K562 (cell line): ENCODE measurements around the gene SLC6A13. TPM values are rescaled to one million over a fixed set of nuclear protein-coding genes. Genes with fewer than 3 reads are reported as not detected.

Source experiments
- ATAC-seq: fragments of 200-7000 bp; cut with Tn5 transposase; 3 replicates; pipeline ENCODE4 v1.9.1; 2020; ENCODE audit warnings: moderate library complexity
- BruUV-seq: library from RNA; stranded (reverse); fragments of 400-500 nt; replicated peaks from 2 replicates; lab custom pipeline; 2021; lab: Mats Ljungman, UMichigan
- CTCF ChIA-PET: fragments of 300-600 bp; formaldehyde crosslinking; extraction: SDS; loops from one replicate; lab custom pipeline; 2021; ENCODE audit warnings: low intra/inter-chr PET ratio; lab: Yijun Ruan, JAX
- POLR2A ChIA-PET: fragments of 300-600, 350-650 bp; sonication (Branson Sonifier 250); formaldehyde crosslinking; extraction: SDS; loops from one replicate; lab custom pipeline; 2021; ENCODE audit warnings: antibody characterized with exemption, inconsistent platforms; lab: Yijun Ruan, JAX
- DNase-seq, 4 experiments: peaks; one replicate each; pipeline versions ENCODE4 v3.0.0 to v3.0.0-alpha.2; 2011 to 2018; ENCODE audit warnings: low spot score in 3 of 4, mixed read lengths in 3 of 4; ENCODE audit errors: extremely low read depth in 1 of 4
- FAIRE-seq: peaks from 2 replicates; lab custom pipeline; 2011; peaks lifted over from hg19 to GRCh38; lab: Jason Lieb, UNC
- H2AFZ ChIP-seq: 2 replicates; pipeline ENCODE4 v1.6.0; 2011; ENCODE audit warnings: low read depth, low read length, control low read depth, inconsistent platforms
- H3K27ac ChIP-seq: fragments of 200-600 bp; 3 replicates; pipeline ENCODE4 v1.8.0; 2011; ENCODE audit warnings: low read depth, mild to moderate bottlenecking, control low read depth, inconsistent platforms, low read length, moderate library complexity, mixed read lengths; ENCODE audit errors: extremely low read depth
- H3K27me3 ChIP-seq, 2 experiments: fragments of 300-600 bp in 1 of 2; 2 replicates in 1 of 2; 3 replicates in 1 of 2; pipeline versions ENCODE4 v1.6.0 to v1.8.0; 2011; ENCODE audit warnings: inconsistent platforms in 2 of 2, low read length in 2 of 2, mild to moderate bottlenecking in 1 of 2, mixed read lengths in 1 of 2, moderate library complexity in 1 of 2; ENCODE audit not compliant: control insufficient read depth in 2 of 2, insufficient read depth in 2 of 2
- H3K36me3 ChIP-seq: fragments of 300-600 bp; 3 replicates; pipeline ENCODE4 v1.8.0; 2011; ENCODE audit warnings: mild to moderate bottlenecking, low read length, inconsistent platforms; ENCODE audit not compliant: control insufficient read depth, insufficient read depth
- H3K4me1 ChIP-seq, 2 experiments: fragments of 200-600 bp in 1 of 2; replicated peaks in 1 of 2; 2 replicates in 1 of 2; 3 replicates in 1 of 2; pipeline versions ENCODE4 v1.5.1 to v1.8.0; 2011; ENCODE audit warnings: inconsistent platforms in 2 of 2, low read length in 2 of 2, mild to moderate bottlenecking in 1 of 2, mixed read lengths in 1 of 2, moderate library complexity in 1 of 2; ENCODE audit not compliant: control insufficient read depth in 2 of 2, insufficient read depth in 2 of 2
- H3K4me2 ChIP-seq: 2 replicates; pipeline ENCODE4 v1.6.1; 2011; ENCODE audit warnings: low read length, control low read depth, inconsistent platforms, mixed read lengths; ENCODE audit not compliant: insufficient read depth
- H3K4me3 ChIP-seq: fragments of 200-600 bp; sonication (generic), shearing (Covaris generic); 2 replicates; pipeline ENCODE4 v1.5.1; 2016; ENCODE audit warnings: control low read depth, inconsistent platforms
- H3K79me2 ChIP-seq: fragments of 200-600 bp; 3 replicates; pipeline ENCODE4 v1.8.0; 2011; ENCODE audit warnings: low read length, inconsistent platforms; ENCODE audit not compliant: control insufficient read depth, insufficient read depth
- H3K9ac ChIP-seq, 2 experiments: 2 replicates each; pipeline versions ENCODE4 v1.6.0 to v1.6.1; 2011; ENCODE audit warnings: low read depth in 2 of 2, low read length in 2 of 2, control low read depth in 1 of 2, inconsistent platforms in 1 of 2, mild to moderate bottlenecking in 1 of 2, mixed read lengths in 1 of 2; ENCODE audit not compliant: insufficient read depth in 1 of 2
- H3K9me1 ChIP-seq: one replicate; pipeline ENCODE4 v1.6.0; 2011; ENCODE audit warnings: inconsistent platforms, mild to moderate bottlenecking, low read length, moderate library complexity; ENCODE audit not compliant: control insufficient read depth, insufficient read depth
- H3K9me3 ChIP-seq: replicated peaks from 2 replicates; pipeline ENCODE4 v1.5.1; 2011; ENCODE audit warnings: low read depth, low read length, inconsistent platforms; ENCODE audit not compliant: control insufficient read depth, insufficient read depth
- H4K20me1 ChIP-seq: replicated peaks from 2 replicates; pipeline ENCODE4 v1.6.1; 2011; ENCODE audit warnings: low read length, inconsistent platforms, mixed read lengths; ENCODE audit not compliant: control insufficient read depth, insufficient read depth
- ADNP ChIP-seq: fragments of 200-800 bp; sonication (Bioruptor generic); IDR thresholded peaks from 2 replicates; pipeline ENCODE4 v1.6.1; 2016; ENCODE audit warnings: missing genetic modification characterization, missing compliant biosample characterization
- CC2D1A ChIP-seq: fragments of 450-650 bp; IDR thresholded peaks from 2 replicates; pipeline ENCODE4 v1.6.1; 2017; ENCODE audit warnings: mild to moderate bottlenecking
- GATAD2A ChIP-seq: fragments of 450-650 bp; IDR thresholded peaks from 2 replicates; pipeline ENCODE4 v1.6.1; 2017
- PCBP2 ChIP-seq: fragments of 200-400 bp; formaldehyde crosslinking; IDR thresholded peaks from 2 replicates; pipeline ENCODE4 v1.6.1; 2018; ENCODE audit warnings: low read length, low read depth, mild to moderate bottlenecking, moderate library complexity; ENCODE audit not compliant: poor library complexity, severe bottlenecking
- RBM14 ChIP-seq: fragments of 200-400 bp; formaldehyde crosslinking; IDR thresholded peaks from 2 replicates; pipeline ENCODE4 v1.6.1; 2018; ENCODE audit warnings: low read depth, mild to moderate bottlenecking, low read length, moderate library complexity, borderline replicate concordance; ENCODE audit not compliant: insufficient read depth
- RFX1 ChIP-seq: fragments of 450-650 bp; IDR thresholded peaks from 2 replicates; pipeline ENCODE4 v1.6.1; 2016; ENCODE audit warnings: mild to moderate bottlenecking, moderate library complexity
- TEAD2 ChIP-seq: fragments of 450-650 bp; IDR thresholded peaks from 2 replicates; pipeline ENCODE4 v1.6.1; 2016; ENCODE audit warnings: missing genetic modification characterization, control low read depth, missing compliant biosample characterization
- ZFP30 ChIP-seq: fragments of 250-450 bp; sonication (Bioruptor Pico); IDR thresholded peaks from 2 replicates; pipeline ENCODE4 v1.8.0; 2022; ENCODE audit warnings: moderate library complexity, mild to moderate bottlenecking, inconsistent platforms, borderline replicate concordance
- ZNF444 ChIP-seq: fragments of 250-450 bp; sonication (Bioruptor Pico); IDR thresholded peaks from 2 replicates; pipeline ENCODE4 v1.4.0; 2020; ENCODE audit warnings: mild to moderate bottlenecking, moderate library complexity
- WGBS: fragments of 100-300 bp; shearing (Covaris generic); methylation state at CpG from one replicate; pipeline ENCODE4 v1.1.6; 2016; ENCODE audit warnings: low coverage, mixed read lengths; ENCODE audit not compliant: insufficient coverage; ENCODE audit errors: missing lambda C conversion rate; 5-methylcytosine and 5-hydroxymethylcytosine counted together
- in situ Hi-C: fragments of 300-500 bp; cut with MboI; formaldehyde crosslinking; loops from 4 replicates; pipeline ENCODE4 v1.15.0; 2018; ENCODE audit warnings: inconsistent platforms, mixed read lengths
- intact Hi-C: fragments of 100-400 bp; cut with micrococcal nuclease; formaldehyde crosslinking; loops from 2 replicates; pipeline ENCODE4 v1.14.2; 2022
- polyA plus RNA-seq, 8 experiments: library from polyadenylated mRNA; depleted of rRNA in 4 of 8; stranded (reverse) in 5 of 8; unstranded in 3 of 8; fragments of >200 nt; fragmentation: Nextera tagmentation in 2 of 8; fragmentation: Illumina TruSeq in 1 of 8; extraction: Ambion mirVana in 2 of 8; extraction: Trizol in 1 of 8; gene quantifications; 2 replicates each; pipeline versions ENCODE4 v1.2.1 to v1.2.3, GENCODE V29; 2011 to 2014; ENCODE audit warnings: inconsistent platforms in 1 of 8, missing spikeins in 1 of 8
- total RNA-seq, 7 experiments: library from RNA; depleted of rRNA in 6 of 7; stranded (reverse); fragments of >200 nt in 6 of 7; fragmentation: Illumina TruSeq in 2 of 7; extraction: Trizol in 2 of 7; gene quantifications; 2 replicates each; pipeline versions ENCODE4 v1.2.1 to v1.2.3, GENCODE V29; 2011 to 2021; ENCODE audit warnings: low replicate concordance in 1 of 7
- TF ChIP-seq, protein P1 (sequence below): fragments of 250-450 bp; sonication (Bioruptor Pico); IDR thresholded peaks from 2 replicates; pipeline ENCODE4 v1.4.0; 2020; ENCODE audit warnings: mild to moderate bottlenecking, moderate library complexity, borderline replicate concordance
- TF ChIP-seq, protein P2 (sequence below): fragments of 250-450 bp; sonication (Bioruptor Pico); IDR thresholded peaks from 2 replicates; pipeline ENCODE4 v1.5.0; 2022; ENCODE audit warnings: mild to moderate bottlenecking
- TF ChIP-seq, protein P3 (sequence below): fragments of 450-650 bp; formaldehyde crosslinking; IDR thresholded peaks from 2 replicates; pipeline ENCODE4 v1.4.0; 2022; ENCODE audit warnings: mild to moderate bottlenecking, moderate library complexity
- TF ChIP-seq, protein P4 (sequence below): sonication (generic); formaldehyde crosslinking; IDR thresholded peaks from 2 replicates; pipeline ENCODE4 v1.5.0; 2020; ENCODE audit warnings: missing genetic modification reagents

Gene SLC6A13
- total and polyA plus RNA-seq, 9 of the 15 experiments (the other 6 are each of a cell fraction or from before 2014, with no cell fraction given), result 0.06 to 0.33 (median 0.22) TPM; not detected in 4

DNA sequence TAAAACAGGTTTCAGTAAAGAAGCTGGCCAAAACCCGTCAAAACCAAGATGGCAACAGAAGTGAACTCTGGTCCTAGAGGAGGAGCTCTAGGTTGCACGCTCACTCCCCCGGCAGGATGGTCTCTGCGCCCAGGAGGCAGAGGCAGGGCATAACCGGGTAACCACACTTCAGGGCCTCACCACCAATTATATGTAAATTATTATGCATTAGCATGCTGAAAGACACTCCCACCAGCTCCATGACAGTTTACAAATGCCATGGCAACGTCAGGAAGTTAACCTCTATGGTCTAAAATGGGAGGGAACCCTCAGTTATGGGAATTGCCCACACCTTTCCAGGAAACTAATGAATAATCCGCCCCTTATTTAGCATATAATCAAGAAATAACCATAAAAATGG is 28.6 kb downstream of the SLC6A13 start:
- H3K9me3 ChIP-seq, result 0 out of 2 replicates have a peak, but pooled peaks cover 1% of the 10 kb centered on the region
- ChIA-PET POLR2A (no interaction called here), CTCF (no interaction called here)
- in situ Hi-C loops, result no loop called here
- no peaks in the 10 kb centered on the region for H4K20me1 ChIP-seq
- FAIRE-seq, result no peak
- peaks cover 6 to 44% of the 10 kb centered on the region in 2 experiments for H3K27me3 ChIP-seq
- BruUV-seq, result no TSS peak
- ATAC-seq, result no peak
- H3K4me3 ChIP-seq, result no peak overlapping the region
- no peak for DNase-seq
- no peaks in the 10 kb centered on the region; a peak in 1 of 5 replicates for H3K4me1 ChIP-seq
- WGBS, result 7% methylated on average over 7 of the region's 7 CpGs
- TF ChIP-seq RBM14 (no peak), ZNF444 (CRISPR knock-in tag) (no peak), CC2D1A (no peak), GATAD2A (no peak), ADNP (no peak), TEAD2 (tag) (no peak), ZFP30 (CRISPR knock-in tag) (no peak), RFX1 (no peak), PCBP2 (no peak)
- TF ChIP-seq, protein P1, sequence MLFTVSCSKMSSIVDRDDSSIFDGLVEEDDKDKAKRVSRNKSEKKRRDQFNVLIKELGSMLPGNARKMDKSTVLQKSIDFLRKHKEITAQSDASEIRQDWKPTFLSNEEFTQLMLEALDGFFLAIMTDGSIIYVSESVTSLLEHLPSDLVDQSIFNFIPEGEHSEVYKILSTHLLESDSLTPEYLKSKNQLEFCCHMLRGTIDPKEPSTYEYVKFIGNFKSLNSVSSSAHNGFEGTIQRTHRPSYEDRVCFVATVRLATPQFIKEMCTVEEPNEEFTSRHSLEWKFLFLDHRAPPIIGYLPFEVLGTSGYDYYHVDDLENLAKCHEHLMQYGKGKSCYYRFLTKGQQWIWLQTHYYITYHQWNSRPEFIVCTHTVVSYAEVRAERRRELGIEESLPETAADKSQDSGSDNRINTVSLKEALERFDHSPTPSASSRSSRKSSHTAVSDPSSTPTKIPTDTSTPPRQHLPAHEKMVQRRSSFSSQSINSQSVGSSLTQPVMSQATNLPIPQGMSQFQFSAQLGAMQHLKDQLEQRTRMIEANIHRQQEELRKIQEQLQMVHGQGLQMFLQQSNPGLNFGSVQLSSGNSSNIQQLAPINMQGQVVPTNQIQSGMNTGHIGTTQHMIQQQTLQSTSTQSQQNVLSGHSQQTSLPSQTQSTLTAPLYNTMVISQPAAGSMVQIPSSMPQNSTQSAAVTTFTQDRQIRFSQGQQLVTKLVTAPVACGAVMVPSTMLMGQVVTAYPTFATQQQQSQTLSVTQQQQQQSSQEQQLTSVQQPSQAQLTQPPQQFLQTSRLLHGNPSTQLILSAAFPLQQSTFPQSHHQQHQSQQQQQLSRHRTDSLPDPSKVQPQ (CRISPR knock-in tag), result no peak
- TF ChIP-seq, protein P2, sequence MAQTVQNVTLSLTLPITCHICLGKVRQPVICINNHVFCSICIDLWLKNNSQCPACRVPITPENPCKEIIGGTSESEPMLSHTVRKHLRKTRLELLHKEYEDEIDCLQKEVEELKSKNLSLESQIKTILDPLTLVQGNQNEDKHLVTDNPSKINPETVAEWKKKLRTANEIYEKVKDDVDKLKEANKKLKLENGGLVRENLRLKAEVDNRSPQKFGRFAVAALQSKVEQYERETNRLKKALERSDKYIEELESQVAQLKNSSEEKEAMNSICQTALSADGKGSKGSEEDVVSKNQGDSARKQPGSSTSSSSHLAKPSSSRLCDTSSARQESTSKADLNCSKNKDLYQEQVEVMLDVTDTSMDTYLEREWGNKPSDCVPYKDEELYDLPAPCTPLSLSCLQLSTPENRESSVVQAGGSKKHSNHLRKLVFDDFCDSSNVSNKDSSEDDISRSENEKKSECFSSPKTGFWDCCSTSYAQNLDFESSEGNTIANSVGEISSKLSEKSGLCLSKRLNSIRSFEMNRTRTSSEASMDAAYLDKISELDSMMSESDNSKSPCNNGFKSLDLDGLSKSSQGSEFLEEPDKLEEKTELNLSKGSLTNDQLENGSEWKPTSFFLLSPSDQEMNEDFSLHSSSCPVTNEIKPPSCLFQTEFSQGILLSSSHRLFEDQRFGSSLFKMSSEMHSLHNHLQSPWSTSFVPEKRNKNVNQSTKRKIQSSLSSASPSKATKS (CRISPR knock-in tag), result no peak
- TF ChIP-seq, protein P3, sequence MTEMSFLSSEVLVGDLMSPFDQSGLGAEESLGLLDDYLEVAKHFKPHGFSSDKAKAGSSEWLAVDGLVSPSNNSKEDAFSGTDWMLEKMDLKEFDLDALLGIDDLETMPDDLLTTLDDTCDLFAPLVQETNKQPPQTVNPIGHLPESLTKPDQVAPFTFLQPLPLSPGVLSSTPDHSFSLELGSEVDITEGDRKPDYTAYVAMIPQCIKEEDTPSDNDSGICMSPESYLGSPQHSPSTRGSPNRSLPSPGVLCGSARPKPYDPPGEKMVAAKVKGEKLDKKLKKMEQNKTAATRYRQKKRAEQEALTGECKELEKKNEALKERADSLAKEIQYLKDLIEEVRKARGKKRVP (CRISPR knock-in tag), result no peak
- TF ChIP-seq, protein P4, sequence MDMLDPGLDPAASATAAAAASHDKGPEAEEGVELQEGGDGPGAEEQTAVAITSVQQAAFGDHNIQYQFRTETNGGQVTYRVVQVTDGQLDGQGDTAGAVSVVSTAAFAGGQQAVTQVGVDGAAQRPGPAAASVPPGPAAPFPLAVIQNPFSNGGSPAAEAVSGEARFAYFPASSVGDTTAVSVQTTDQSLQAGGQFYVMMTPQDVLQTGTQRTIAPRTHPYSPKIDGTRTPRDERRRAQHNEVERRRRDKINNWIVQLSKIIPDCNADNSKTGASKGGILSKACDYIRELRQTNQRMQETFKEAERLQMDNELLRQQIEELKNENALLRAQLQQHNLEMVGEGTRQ (CRISPR knock-in tag), result no peak
- no peaks in the 10 kb centered on the region for H3K36me3 ChIP-seq
- no peak overlapping the region for H2AFZ ChIP-seq
- H3K79me2 ChIP-seq, result no peaks in the 10 kb centered on the region
- no peak overlapping the region for H3K27ac ChIP-seq
- H3K9me1 ChIP-seq, result no peaks in the 10 kb centered on the region
- intact Hi-C loops, result no loop called here
- no peak overlapping the region for H3K9ac ChIP-seq
- H3K4me2 ChIP-seq, result no peak overlapping the region
